ENCODE data around the gene PDIA5.
A peak's percentile ranks its signal among the peaks of the same experiment; 100 is the strongest.

The PDIA5 gene

DNA sequence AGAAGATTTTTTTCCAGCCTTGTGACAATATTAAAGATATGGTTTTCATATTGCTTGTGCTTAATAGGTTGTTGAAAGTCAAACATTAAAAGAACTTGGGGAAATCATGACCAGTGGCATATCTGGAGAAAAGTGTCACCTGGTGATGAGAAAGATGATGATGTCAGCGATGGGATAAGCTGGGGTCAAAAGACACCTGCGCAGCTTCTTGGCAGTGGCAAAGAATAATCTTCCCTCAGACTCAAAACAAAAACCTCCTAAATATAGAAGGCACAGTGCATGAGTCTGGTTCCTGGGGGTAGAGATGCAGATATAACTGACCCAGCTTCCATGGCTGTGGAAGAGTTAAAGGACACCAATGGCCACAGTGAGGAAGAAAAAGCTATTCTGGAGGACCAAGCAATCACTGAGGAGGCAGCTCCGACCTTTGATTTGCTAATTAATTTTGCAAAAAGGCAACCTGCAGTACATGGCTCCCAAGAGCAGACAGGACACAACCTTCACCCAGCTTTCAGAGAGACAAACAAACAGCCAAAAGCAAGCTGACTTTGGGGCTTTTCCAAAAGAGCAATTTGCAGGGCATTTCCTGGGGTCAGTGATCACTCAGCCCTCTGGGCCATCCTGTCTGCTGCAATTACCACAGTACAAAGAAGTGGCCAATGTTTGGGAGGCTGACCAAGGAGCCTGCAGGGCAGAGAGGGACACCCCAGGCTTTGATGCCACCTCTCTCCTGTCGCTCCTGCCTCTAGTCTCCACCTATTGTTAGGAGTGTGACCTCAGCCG lies 21.7 kb upstream of the PDIA5 start:
- no peak for DNase-seq

DNA sequence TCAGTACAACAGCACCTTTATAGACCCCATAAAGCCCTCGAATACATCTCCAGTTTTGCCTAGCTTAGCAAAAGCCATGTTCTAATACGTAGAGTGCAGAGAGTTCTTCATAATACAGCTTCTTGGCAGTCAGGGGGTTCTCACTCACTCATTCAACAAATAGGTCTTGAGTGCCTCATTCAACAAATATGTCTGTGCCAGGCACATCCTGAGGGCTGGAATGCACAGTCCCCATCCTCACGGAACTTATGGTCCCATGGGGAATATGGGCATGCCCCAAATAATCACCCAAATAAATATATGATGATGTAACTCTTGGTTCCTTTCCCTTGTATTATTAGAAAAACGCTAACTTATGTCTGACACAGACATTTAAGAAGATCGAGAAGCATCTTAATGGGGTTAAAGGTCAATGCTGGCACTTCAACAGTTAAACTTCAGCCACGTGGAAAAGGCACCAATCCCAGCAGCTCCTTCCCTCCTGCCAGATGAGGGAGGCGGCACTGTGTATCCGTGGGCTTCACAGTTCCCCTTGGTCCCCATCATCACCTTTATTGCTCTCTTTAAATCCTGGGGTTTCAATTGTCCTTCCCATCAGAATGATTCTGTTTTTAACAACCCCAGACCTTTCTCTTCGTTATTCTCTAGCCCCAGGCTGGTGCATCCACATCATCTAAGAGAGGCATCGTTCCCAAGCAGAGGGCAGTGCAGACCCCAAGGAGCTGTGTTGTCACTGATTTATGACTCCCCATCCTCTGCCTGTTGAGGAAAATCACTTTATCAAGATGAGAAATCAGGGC lies 20.4 kb upstream of the PDIA5 start:
- DNase-seq, result no peak

DNA sequence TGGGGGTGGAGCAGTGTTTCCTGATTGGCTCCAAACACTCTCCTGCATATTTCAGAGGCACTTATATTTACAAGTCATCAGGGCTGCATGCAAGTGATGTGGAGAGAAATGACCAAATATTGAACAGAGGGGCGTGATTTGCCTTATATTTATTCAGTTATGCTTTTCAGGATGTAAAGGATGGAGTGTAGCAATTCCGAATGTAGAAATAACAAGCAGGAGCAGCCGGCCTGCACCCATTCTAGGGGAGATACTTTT lies 19.8 kb upstream of the PDIA5 start:
- DNase-seq, result no peak

DNA sequence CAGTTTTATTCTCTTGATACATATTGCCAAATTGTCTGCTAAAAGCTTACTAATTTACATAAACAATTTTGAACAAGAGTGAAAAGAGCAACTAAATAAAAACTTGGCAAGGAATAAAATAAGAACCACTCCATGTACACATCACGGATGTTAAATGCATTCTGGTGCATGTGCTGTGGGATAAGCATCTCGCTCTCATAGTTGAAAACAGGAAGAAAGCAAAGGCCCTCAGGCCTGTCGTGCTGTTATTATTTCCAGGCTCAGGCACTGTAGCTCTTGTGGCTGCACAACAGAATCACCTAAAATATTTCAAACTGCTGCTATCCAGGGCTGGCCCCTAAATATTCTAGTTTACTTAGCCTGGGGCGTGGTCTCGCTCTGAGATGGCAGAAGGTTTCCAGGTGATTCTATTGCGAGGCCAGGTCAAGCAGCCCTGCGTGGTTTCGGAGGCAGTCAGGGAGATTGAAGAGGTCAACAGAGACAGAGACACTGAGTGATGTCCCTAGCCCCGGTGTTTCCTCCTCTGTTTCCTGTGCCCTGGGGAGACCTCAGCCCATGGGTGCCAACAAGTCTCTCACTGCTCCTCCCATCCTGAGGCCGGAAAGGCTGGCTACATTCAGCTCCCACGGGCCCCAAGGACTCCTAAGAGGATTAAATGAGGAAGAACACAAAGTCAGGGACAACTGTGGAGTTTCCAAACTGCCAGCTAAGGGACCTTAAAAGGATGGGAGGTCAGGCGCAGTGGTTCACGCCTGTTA lies 18.2 kb upstream of the PDIA5 start:
- DNase-seq, result no peak

DNA sequence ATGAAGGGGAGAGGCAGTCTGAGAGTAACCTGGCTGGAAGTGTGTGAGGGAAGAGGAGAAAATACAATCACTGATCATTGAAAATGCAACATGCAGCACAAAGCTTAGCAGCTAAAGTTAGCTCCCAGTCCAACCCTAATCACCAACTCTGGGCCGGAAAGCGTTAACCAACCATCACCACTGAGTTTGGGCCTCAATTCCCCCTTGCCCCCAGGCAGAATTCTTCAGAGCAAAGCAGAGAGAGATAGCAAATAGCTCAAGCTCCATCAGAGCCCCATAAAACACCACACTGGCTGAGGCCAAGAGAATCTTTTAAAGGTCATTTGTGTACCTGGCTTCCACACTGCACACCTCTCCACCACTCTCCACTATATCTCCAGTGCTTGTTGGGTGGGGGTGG lies 16.2 kb upstream of the PDIA5 start:
- DNase-seq, result no peak

DNA sequence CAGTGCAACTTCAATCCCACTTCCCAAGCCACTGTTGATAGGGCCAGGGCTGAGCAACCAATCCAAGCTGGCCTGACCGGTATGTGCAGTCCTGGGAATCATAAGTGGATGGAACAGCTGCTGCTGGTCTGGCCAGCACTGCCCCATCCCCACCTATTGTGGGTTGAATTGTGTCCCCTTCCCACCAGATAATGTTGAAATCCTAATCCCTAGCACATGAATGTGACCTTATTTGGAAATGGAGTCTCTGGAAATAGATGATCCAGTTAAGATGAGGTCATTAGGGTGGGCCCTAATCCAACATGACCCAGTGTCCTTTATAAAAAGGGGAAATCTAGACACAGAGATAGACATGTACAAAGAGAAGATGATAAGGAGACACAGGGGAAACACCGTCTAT lies 13.7 kb upstream of the PDIA5 start:
- no peak for DNase-seq

DNA sequence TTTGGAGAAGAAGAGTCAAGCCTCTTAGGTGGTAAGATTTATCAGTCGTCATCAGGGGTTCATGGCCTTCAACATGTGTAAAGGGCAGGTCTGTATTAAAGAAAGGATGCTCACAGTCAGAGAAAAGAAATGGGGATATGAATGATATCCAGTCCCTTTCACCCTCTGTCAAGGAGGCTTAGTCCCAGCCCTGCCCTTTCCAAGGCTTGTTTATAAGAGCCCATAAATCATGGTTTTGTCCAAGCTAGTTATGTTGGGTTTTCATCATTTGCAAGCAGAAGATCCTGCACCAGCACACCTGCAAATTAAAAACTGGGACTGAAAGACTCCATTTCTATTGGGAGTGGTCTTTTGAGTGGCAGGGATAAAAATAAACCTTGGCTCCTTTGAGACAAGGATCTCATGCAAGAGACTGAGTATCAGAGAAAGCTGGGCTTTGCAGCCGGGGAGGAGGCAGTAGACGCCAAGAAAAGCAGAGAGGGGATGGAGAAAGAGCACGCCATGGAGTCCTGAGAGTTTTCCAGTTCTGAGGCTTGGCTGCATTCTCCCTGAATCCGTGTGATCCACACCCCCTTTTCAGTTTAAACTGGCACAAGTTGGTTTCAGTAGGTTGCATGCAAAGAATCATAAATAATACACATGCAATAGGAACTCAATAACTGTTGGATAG lies 12.6 kb upstream of the PDIA5 start:
- no peak for DNase-seq

DNA sequence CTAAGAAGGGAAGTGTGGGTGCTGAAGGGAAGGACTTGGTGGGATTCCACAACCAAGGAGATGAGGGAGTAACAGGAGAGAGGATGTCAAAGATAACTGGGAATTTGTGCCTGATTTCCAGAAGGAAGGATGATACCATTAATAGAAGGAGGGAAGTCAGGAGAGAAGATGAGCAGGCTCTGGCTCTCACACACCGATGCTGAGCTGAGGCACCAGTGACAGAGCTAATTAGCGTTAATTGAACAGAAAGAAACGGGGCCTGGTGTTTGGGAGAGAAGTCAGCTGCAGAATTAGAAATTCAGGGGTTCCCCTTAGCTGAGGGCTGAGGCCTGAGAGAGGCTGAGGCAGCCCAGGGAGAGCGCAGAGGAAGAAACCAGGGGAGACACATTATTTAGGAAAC lies 11.9 kb upstream of the PDIA5 start:
- DNase-seq, result no peak

DNA sequence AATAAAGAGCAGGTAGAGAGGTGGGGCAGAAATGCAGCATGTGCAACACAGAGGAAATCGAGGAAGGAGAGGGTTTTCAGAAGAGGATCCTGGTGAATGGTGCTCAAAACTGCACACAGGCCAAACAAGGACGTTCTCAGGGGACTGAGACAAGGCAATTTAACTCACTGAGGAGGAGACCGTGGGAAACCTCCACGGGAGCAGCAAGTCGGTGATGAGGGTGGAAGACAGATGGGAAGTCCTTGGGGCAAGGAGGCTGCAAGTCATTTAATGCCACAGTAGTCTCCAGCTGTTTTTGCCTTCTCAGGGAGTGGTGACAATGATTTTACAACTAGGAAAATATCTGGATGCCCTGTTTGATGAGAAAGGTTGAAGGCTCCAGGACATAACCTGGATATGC lies 11.5 kb upstream of the PDIA5 start:
- no peak for DNase-seq

DNA sequence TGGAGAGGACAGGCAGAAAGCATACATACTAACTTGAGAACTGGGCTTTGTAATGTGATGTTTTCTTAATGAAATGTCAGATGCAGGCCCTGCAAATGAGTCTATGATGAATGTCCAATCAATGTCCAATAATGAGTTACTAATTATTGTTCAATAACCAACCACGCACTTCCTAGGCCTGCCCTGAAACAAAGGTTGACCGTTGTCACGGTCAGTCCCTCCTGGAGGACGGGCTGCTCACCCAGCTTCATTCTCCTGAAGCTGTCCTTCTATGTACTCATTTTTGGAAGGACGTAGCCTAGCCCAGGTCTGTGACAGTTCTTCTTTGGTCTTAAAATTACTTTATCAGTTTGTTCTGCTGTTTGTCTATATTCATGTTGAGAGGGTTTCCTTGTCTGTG lies 8.3 kb upstream of the PDIA5 start:
- DNase-seq, result no peak

DNA sequence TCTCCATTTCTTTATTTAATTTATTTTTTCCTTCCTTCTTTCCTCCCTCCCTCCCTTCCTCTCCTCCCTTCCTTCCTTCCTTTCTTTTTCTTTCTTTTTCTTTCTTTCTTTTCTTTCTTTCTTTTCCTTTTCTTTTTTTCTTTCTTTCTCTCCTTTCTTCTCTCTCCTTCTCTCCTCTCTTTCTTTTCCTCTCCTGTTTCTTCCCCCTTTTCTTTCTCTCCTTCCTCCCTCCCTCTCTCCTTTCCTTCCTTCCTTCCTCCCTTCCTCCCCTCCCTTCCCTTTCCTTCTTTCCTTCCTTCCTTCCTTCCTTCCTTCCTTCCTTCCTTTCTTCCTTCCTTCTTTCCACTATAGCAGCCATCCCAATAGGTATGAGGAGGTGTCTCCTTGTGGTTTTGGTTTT lies 6.8 kb upstream of the PDIA5 start:
- DNase-seq, result no peak

DNA sequence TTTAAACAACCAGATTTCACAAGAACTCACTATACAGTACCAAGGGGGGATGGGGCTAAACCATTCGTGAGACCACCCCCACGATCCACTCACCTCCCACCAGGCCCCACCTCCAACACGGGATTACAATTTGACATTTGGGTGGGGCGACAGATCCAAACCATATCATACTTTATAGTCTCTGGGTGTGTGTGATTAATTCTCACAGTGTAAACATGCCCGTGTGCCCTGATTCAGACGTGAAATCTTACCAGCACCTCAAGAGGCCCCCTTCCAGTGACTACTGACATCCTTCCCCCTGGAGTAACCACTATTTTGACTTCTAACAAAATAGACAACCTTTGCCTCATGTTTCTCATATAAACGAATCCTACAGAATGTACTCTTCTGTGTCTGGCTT lies 5.0 kb upstream of the PDIA5 start:
- no peak for DNase-seq

DNA sequence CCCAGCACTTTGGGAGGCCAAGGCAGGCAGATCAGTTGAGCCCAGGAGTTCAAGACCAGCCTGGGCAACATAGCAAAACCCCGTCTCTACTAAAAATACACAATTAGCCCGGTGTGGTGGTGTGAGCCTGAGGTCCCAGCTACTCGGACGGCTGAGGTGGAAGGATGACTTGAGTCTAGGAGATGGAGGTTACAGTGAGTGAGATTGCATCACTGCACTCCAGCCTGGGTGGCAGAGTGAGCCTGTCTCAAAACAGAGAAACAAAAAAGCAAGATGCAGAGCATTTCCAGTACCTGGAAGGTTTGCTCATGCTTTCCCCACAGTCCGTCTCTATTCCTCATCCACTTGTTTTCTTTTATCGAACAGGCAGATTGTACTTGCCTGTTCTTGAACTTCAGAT lies 3.8 kb upstream of the PDIA5 start:
- no peak for DNase-seq

DNA sequence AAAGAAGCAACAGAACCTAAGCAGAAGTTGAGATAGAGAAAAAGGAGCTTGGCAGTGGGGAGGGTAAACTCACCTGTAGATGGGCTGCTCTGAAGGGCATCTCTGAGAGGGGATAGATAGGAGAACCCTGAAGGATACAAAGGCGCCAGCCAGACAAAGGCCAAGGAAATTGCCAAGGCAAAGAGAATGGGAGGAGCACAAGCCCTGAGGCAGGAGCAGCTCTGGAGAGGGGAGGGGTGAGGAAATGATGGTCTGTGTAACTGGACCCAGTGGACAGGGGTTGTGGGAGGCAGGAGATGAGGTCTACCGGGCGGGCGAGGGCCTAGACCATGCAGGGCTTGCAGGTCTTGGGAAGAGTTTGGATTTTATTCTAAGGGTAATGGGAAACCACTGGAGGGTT lies 2.3 kb upstream of the PDIA5 start:
- no peak for DNase-seq

DNA sequence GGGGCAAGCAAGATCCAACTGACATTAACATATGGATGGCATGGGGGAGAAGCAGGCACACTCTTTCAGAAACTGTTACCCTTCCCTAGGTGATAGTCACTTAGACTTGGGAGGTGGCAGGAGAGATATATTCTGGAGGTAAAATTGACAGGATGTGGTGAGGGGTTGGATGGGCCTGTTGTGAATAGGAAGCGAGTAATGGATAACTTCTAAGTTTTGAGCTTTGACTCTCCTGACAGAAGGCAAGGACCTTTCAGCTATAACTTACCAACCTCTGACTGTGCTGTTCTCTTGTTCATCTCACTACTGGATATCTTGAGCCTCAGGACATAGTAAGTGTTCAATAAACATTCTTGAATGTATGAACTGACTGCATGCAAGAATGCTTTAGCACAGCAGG lies 1.9 kb upstream of the PDIA5 start:
- no peak for DNase-seq

DNA sequence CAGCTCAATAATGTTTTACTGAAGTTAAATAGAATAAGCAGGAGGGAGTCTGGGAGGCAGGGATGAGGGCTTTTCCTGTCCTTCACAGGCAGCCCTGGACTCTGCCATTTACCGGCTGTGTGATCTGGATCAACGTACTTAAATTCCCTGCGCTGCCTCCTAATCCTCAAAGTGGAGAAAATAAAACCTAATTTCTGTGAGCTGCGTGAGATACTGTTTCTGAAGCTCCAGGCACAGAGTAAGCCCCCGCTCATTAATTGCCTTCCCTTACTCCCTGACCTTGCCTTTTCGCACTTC lies 278 bp upstream of the PDIA5 start:
- DNase-seq, result no peak

DNA sequence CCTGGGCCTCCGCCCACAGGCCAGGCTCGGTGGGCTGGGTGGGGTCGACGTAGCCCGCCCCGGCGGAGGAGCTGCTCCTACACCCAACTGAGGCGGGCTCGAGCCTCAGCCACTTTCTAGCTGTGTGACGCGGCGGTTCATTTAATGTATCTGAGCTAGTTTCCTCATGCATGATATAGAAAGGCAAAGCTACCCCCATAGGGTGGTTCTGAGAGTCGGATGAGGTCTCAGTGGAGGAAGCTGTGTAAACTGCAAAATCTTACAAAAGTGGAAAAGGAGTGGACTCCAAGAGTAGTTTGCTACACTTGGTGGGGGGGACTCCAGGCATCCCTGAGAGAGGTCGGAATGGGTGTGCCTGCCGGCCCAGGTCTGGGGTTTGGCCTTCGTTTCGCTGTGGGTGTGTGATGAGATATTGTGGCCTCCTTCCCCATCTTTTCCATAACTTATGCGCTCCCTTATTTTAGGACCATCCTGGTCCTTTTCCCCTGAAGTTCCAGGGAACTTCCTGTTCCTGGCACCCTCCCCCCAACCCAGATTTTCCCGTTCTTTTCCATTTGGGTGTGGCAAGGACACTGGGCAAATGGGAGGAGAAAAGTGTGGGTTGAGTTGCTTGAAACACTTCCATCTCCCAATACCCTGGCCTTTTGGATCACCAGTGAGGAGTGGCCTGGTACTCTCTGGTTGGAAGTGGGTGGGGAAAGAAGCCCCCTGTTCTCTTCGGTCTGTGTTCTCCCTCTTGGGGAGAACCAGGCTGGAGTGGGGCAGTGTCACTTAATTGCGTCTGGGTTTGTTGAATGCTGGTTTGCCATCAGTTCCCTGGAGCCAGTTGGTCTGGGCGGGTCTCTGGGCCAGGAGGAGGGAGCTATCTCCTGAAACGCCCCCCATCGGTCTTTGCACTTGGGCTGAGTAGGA lies 1.1 kb downstream of the PDIA5 start:
- DNase-seq, result no peak

DNA sequence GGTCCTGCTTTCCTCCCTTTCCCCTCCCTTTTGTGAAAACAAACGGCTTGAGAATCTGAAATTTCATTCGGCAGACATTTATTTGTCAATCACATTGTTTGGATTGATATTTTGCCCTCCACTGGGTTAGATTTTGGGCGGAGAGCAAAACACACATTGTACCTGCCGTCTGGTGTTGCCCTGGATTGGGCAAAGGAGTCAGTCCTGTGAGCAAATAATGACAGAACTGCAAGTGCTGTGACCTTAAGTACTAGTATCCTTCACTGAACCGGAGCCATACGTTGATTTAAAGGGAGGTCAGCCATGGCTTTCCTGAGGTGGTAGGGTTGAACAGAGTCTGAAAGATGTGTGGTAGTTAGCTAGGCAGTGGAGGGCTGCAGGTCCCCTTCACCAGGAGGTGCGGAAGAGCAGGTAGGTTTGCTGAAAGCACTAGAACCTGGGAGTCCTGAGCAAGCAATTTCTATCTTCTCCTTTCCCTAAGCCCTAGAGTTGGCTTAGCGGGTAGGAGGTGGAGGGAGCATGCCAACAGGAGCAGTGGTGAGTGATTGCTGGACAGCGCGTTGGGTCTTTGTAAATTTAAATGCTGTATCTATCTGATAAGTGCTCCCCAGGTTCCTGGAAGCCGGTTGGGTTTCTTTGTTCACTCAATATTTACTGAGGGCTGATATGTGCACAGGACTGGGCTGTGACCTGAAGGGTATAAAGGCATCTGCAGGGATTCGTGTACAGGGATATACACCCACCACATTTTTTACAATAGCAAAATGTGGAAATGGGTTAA lies 2.0 kb downstream of the PDIA5 start:
- no peak for DNase-seq

DNA sequence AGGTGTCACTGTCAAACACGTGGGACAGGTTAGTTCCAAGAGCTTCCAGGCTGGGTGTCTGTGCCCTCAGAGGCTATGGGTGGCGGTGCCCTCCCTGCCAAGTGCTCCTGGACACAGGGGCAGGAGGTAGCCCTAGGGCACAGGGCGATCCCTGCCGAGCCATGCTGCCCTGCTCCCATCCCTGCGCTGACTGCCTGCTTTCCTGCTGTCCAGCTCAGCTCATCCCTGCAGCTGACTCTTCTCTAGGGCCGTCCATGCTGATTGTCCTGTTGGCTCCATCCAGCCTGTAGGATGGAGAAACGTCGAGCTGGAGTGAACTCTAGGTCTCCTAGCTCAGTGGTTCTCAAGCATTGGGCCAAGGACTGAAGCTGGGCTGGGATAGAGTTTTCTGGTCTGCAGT lies 3.7 kb downstream of the PDIA5 start:
- no peak for DNase-seq

DNA sequence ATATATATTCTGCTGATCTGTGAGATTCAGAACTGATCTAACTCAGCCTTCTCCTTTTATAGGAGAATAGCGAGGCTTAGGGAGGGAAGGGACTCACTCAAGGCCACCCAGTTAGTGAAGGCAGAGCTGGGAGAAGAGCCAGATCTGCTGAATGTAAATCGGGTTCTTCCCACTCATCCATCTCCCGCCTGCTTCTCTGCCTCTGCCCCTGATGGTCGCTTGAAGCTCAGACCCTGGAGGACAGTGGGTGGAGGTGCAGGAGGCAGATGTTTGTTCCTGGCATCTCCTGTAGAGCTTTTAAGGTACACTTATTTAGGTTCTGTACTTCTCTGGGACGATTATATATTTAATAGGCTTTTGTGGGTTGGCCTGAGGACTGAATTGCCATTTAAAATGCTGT lies 4.3 kb downstream of the PDIA5 start:
- DNase-seq, result peak; percentile 28

DNA sequence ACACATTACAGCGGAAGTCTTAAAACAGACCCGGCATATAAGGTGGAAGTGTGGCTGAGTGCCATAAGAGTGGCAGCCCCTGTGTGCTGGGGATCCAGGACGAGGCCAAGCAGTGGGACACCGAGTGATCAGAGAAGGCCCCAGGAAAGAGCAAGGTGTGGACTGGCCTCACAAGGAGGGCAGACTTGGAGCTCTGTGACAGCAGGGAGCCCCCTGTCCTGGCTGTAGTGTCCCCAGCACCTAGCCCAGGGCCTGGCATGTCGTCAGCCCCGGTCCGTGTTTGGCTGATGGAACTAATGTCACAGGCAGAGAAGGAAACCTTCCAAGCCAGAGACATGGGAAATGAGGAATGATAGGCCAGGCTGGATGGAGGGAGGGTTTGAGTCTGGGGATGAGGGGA lies 4.8 kb downstream of the PDIA5 start:
- no peak for DNase-seq

DNA sequence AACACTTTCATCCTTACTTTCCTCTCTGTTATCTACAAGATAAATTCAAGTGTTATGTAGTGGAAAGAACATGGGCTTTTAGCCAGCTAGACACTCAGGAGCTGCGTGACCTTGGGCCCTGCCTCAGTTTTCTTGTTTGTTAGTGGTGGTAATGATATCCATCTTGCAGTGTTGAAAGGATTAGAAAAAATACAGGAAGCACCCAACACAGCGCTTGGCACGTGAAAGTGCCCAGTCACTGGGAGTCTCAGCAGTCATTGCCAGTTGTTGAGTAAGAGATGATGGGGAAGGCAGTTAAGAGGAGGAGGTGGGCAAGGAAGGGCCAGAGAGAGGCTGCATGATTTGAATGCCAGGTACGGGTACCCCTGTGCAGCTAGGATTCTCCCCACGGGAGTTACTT lies 5.3 kb downstream of the PDIA5 start:
- no peak for DNase-seq
